ENCODE measurements around the gene MED25. TPM values are rescaled to one million over a fixed set of nuclear protein-coding genes. Genes with fewer than 3 reads are reported as not detected.
A peak's percentile ranks its signal among the peaks of the same experiment; 100 is the strongest.

MED25 gene
- total RNA-seq, 3 donors from 2014 or later, result 44.1 to 51.0 (median 47.2) TPM

DNA sequence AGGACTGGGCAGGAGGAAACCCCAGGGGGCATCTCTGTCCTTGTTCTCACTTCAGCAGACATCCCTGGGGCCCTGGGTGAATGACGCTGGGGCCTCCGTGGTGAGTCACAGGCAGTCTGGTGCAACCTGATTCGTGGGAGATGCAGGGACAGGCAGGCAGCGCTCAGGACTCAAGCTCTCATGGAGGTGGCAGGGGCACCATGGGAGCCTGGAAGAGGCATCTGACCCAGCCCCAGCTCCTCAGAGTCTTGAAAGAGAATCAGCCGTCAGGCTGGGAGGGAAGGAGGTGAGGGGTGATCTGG lies 18.9 kb downstream of the MED25 start:
- Mint-ChIP-seq H3K9me3 (no peaks in the 10 kb centered on the region), H3K27me3 (ENCODE audit: low read depth) (no peaks in the 10 kb centered on the region), H3K4me3 (no peak overlapping the region), H3K36me3 (ENCODE audit: insufficient read depth) (peaks cover 40% of the 10 kb centered on the region), H3K4me1 (ENCODE audit: low read depth) (no peaks in the 10 kb centered on the region)
- no peak for ATAC-seq
- DNase-seq, result no peak

DNA sequence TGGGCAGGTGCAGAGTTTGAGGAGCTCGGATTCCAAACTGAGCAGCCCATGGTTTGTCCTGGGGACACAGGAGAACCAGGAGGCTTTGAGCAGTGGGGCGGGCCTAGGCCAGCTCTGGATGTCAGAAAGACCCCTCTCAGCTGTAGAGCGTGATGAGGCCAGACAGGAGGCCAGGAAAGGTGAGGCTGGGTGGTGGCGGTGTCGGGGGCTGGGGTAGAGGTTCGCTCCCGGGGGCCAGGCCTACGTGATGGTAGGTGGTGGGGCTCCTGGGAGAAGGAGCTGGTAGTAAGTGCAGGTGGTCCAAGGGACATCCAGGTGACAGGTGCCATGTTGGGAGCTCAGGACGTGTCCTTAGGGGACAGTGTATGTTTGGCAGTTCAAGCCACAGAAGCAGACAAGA lies 19.3 kb downstream of the MED25 start:
- H3K4me1 Mint-ChIP-seq (ENCODE audit: low read depth), result no peaks in the 10 kb centered on the region
- ATAC-seq, result no peak
- H3K36me3 Mint-ChIP-seq (ENCODE audit: insufficient read depth), result peaks cover 36% of the 10 kb centered on the region

DNA sequence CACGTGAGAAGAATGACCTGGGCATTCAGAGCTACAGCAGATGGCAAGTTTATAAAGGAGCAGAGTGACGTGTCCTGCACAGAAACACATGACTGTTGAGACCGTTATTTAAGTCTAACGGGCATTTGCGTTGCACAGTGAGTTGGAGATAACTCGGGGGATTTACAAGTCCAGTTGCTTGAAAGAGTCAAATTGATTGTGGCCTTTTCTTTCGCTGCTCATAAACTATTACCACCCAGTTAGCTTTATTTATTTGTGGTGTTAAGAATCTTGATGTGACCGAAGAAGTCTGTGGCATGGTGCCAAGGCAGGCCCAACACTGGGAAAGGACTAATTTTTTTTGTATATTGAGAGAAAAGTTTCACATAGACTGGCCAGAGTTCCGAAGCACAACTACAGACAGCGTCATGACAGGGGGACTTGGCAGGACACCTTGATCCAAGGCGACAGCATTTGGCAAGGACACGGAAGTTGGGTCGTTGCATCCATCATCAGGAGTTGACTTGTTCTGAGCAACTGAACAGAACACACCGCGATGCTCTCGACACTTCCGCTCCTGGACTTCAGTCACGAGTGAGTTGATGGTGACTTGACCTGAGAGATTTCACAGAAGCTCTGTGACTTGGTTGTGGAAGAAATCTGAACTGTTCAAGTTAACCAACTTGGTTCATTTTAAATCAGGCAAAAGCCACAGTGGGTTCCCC lies 20.9 kb downstream of the MED25 start:
- no peaks in the 10 kb centered on the region for H3K4me1 Mint-ChIP-seq (ENCODE audit: low read depth)
- H3K4me3 Mint-ChIP-seq, result no peak overlapping the region
- no peaks in the 10 kb centered on the region for H3K27me3 Mint-ChIP-seq (ENCODE audit: low read depth)
- DNase-seq, result no peak
- peaks cover 27% of the 10 kb centered on the region for H3K36me3 Mint-ChIP-seq (ENCODE audit: insufficient read depth)
- no peaks in the 10 kb centered on the region for H3K9me3 Mint-ChIP-seq
- no peak for ATAC-seq

More for the DNA sequence above, 19.3 kb downstream of the MED25 start:
- DNase-seq, result no peak
- no peaks in the 10 kb centered on the region for H3K9me3 Mint-ChIP-seq
- H3K4me3 Mint-ChIP-seq, result no peak overlapping the region
- no peaks in the 10 kb centered on the region for H3K27me3 Mint-ChIP-seq (ENCODE audit: low read depth)

DNA sequence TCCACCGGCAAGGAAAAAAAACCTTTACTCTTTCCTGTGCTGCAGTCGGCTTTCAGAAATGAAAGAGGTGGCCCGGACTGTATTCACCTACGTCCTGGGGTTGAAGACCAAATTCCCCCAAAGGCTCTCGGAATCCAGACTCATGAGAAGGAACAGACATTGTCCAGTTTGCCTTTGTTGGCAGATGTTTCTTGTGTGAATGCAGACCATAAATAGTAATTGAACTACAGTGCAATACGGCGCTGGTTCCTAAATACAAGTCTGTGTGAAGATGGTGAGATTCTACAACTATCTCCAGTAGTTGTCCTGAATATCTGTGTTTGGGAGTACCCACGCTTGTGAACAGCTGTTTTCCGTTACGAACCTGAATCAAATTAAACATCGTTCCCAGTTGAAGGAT lies 21.6 kb downstream of the MED25 start:
- Mint-ChIP-seq H3K4me3 (no peak overlapping the region), H3K9me3 (no peaks in the 10 kb centered on the region), H3K36me3 (ENCODE audit: insufficient read depth) (peaks cover 26% of the 10 kb centered on the region), H3K27me3 (ENCODE audit: low read depth) (no peaks in the 10 kb centered on the region), H3K4me1 (ENCODE audit: low read depth) (no peaks in the 10 kb centered on the region)
- ATAC-seq (no peak), DNase-seq (no peak)

DNA sequence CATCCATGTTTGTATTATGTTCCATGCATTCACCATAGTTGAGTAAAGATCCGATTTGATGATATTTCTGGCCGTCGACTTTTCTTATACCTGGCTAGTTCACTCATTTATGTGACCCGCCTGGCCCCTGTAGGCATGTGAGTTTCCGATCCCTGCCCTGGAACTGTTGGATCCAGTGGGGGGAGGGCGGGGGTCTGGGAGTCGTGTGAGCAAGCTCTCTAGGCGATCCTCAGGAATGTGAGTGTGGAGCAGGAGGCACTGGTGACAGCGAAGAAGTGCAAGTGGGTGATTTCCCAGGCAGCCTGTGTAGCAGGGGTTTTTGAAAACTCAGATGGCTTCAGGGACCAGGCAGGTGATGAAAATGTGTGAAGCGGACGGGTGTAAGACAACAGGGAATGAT lies 22.2 kb downstream of the MED25 start:
- Mint-ChIP-seq H3K4me1 (ENCODE audit: low read depth) (no peaks in the 10 kb centered on the region), H3K36me3 (ENCODE audit: insufficient read depth) (peaks cover 23% of the 10 kb centered on the region), H3K27me3 (ENCODE audit: low read depth) (no peaks in the 10 kb centered on the region), H3K4me3 (no peak overlapping the region), H3K9me3 (no peaks in the 10 kb centered on the region)
- DNase-seq, result no peak
- no peak for ATAC-seq

DNA sequence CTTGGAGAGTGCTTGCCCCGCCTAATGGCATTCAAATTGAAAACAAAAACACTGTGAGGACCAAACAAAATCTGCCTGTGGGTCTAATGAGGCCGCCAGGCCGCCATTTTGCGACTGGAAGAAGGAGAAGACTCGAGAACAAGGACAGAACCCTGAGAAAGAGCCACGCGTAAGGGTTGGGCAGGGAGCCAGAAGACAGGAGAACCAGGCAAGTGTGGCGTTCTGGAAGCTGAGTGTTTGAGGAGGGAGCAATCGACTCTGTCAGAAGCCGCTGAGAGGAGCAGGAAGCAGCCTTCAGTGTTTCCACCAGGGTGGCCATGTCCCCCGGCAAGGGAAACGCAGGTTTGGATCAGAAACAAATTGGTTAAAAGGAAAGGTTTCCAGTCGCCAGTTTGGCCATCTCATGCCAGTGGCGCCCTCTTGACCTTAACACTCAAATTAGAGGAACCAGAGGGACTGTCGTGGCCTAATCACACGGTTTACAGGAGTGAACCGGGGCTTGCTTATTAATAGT lies 22.7 kb downstream of the MED25 start:
- DNase-seq (no peak), ATAC-seq (no peak)
- peaks cover 23% of the 10 kb centered on the region for H3K36me3 Mint-ChIP-seq (ENCODE audit: insufficient read depth)
- no peaks in the 10 kb centered on the region for H3K27me3 Mint-ChIP-seq (ENCODE audit: low read depth)
- no peak overlapping the region for H3K4me3 Mint-ChIP-seq
- H3K4me1 Mint-ChIP-seq (ENCODE audit: low read depth), result no peaks in the 10 kb centered on the region
- no peaks in the 10 kb centered on the region for H3K9me3 Mint-ChIP-seq

DNA sequence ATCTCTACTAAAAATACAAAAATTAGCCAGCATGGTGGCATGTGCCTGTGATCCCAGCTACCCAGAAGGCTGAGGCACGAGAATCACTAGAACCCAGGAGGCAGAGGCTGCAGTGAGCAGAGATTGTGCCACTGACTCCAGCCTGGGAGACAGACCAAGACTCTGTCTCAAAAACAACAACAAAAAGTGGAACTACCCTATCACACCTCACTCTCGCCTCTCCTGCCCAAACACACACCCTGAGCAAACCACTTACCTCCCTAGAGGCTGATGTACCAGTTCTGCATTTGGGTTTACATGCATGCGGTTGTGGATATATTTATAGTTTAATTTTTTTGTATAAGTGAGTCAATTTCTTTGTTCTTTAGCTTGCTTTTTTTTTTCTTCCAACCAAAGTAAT lies 25.2 kb downstream of the MED25 start:
- no peak for DNase-seq
- no peaks in the 10 kb centered on the region for H3K9me3 Mint-ChIP-seq
- H3K4me3 Mint-ChIP-seq, result no peak overlapping the region

DNA sequence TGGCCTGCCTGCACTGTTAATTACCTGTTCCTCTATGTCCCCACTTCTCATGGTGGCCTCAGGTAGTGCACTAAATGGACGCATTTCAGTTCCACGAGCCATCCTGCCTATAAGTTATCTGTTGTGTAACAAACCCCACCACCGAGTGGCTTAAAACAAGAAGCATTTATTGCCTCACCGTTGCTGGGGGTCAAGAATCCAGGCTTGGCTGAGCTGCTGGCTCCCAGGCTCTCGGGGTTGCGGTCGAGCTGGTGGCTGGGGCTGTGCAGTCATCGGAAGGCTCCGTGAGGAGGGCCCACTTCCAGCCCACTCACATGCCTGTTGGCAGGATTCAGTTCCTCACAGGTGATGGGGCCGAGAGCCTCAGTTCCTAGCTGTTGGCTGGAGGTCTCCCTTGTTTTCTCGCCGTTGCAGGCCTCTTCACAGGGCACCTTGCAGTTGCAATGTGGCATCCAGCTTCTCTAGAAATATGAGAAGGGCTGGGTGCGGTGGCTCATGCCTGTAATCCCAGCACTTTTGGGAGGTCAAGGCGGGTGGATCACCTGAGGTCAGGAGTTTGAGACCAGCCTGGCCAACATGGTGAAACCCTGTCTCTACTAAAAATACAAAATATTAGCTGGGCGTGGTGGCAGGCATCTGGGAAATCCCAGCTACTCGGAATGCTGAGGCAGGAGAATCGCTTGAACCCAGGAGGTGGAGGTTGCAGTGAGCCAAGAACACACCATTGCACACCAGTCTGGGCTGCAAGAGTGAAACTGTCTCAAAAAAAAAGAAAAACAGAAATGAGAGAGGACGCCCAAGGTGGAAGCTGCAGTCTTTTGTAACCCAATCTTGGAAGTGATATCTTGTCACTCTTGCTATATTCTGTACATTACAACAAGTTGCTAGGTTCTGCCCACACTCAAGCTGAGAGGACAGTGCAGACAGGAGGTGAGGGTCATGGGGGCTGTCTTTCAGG lies 26.3 kb downstream of the MED25 start:
- peaks cover 17% of the 10 kb centered on the region for H3K4me1 Mint-ChIP-seq (ENCODE audit: low read depth)
- H3K27me3 Mint-ChIP-seq (ENCODE audit: low read depth), result no peaks in the 10 kb centered on the region
- peaks cover 6% of the 10 kb centered on the region for H3K9me3 Mint-ChIP-seq
- H3K36me3 Mint-ChIP-seq (ENCODE audit: insufficient read depth), result peaks cover 5% of the 10 kb centered on the region
- H3K4me3 Mint-ChIP-seq, result no peak overlapping the region
- ATAC-seq (no peak), DNase-seq (no peak)

More for the DNA sequence above, 25.2 kb downstream of the MED25 start:
- Mint-ChIP-seq H3K4me1 (ENCODE audit: low read depth) (peaks cover 6% of the 10 kb centered on the region), H3K36me3 (ENCODE audit: insufficient read depth) (peaks cover 13% of the 10 kb centered on the region), H3K27me3 (ENCODE audit: low read depth) (no peaks in the 10 kb centered on the region)
- ATAC-seq, result no peak

DNA sequence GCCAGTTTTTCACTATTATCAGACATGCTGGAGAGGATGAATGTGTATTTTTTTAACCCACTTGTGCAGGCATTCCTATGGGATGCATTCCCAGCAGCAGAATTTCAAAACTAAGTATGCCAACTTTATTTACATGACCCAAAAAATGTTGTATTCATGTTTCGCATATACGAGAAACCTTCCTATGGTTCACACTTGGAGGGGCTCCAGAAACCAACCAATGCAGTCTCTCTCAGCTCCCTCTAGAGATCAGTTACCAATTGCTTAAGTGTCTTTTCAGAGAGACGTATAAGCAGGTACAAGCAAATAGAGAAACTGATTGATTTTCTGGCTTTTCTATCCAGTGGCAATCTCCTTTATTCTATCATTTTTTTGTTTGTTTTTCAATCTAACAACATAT lies 27.3 kb downstream of the MED25 start:
- peaks cover 25% of the 10 kb centered on the region for H3K4me1 Mint-ChIP-seq (ENCODE audit: low read depth)
- ATAC-seq (no peak), DNase-seq (no peak)
- H3K36me3 Mint-ChIP-seq (ENCODE audit: insufficient read depth), result peaks cover 5% of the 10 kb centered on the region
- peaks cover 6% of the 10 kb centered on the region for H3K9me3 Mint-ChIP-seq
- no peak overlapping the region for H3K4me3 Mint-ChIP-seq
- no peaks in the 10 kb centered on the region for H3K27me3 Mint-ChIP-seq (ENCODE audit: low read depth)

DNA sequence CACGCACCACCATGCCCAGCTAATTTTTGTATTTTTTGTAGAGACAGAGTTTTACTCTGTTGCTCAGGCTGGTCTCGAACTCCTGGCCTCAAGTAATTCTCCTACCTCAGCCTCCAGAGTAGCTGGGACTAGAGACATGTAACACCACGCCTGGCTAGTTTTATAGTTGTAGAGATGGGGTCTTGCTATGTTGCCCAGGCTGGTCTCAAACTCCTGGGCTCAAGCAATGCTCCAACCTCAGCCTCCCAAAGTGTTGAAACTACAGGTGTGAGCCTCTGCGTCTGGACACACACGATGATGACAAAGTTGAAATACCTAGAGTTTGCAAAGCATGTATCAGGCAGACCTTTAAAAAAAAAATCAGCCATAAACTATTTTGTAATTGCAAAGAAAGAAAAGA lies 28.3 kb downstream of the MED25 start:
- H3K9me3 Mint-ChIP-seq, result peaks cover 6% of the 10 kb centered on the region
- DNase-seq (no peak), ATAC-seq (no peak)
- H3K4me1 Mint-ChIP-seq (ENCODE audit: low read depth), result peaks cover 25% of the 10 kb centered on the region
- peaks cover 2% of the 10 kb centered on the region for H3K36me3 Mint-ChIP-seq (ENCODE audit: insufficient read depth)
- H3K4me3 Mint-ChIP-seq, result no peak overlapping the region
- no peaks in the 10 kb centered on the region for H3K27me3 Mint-ChIP-seq (ENCODE audit: low read depth)

DNA sequence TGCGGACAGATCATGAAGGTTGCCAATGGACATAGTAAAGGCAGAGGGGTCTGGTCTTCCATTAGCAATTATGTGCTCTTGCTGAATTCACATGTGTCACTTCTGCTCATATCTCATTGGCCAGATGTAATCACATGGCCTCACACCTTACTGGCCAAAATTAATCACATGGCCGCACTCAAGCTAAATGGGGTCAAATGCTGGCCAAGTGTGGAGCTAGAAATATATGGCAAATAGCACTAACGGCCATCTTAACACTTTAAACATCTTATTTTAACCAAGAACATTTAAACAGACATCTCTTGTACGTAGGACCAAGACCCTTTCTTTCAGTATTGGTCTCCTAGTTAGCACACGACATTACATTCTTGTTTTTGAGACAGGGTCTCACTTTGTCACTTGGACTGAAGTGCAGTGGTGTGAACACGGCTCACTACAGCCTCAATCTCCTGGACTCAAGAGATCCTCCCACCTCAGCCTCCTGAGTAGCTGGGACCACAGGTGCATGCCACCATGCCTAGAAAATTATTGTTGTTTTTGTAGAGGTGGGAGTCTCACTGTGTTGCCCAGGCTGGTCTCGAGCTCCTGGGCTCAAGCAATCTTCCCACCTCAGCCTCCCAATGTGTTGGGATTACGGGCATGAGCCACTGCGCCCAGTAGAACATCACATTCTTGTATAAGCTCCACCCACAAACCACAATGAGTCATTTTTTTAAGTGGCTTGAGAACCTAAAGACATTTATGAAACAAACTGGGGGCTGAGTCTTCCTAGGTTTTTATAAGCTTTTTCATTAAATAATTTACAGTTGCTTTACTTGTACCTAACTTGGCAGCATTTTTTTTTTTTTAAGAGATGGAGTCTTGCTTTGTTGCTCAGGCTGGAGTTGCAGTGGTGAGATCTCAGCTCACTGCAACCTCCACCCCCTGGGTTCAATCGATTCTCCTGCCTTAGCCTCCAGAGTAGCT lies 29.9 kb downstream of the MED25 start:
- Mint-ChIP-seq H3K27me3 (ENCODE audit: low read depth) (no peaks in the 10 kb centered on the region), H3K9me3 (peaks cover 6% of the 10 kb centered on the region), H3K4me1 (ENCODE audit: low read depth) (peaks cover 36% of the 10 kb centered on the region), H3K4me3 (no peak overlapping the region), H3K36me3 (ENCODE audit: insufficient read depth) (peaks cover 2% of the 10 kb centered on the region)
- DNase-seq (no peak), ATAC-seq (no peak)

DNA sequence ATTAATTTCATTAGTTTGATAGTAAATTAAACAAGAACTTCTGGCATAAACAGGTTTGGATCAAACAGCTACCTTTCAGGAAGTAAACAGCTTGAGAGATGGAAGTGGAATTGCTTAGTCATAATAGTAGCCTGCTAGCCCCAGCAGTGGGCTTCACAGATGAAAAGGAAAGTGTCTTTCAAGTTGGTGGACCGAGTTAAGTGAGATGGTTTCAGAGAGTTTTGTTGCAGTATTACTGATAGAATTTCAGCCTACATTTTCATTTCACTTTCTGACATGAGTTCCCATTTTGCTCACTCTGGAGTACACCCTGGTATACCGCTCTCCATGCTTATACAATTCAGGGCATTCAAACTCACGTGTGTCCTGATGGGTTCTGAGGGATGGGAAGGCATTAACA lies 30.8 kb downstream of the MED25 start:
- H3K36me3 Mint-ChIP-seq (ENCODE audit: insufficient read depth), result peaks cover 2% of the 10 kb centered on the region
- H3K9me3 Mint-ChIP-seq, result peaks cover 6% of the 10 kb centered on the region
- ATAC-seq, result no peak
- peaks cover 41% of the 10 kb centered on the region for H3K4me1 Mint-ChIP-seq (ENCODE audit: low read depth)
- H3K4me3 Mint-ChIP-seq, result peak overlapping the region; percentile 75
- no peak for DNase-seq
- no peaks in the 10 kb centered on the region for H3K27me3 Mint-ChIP-seq (ENCODE audit: low read depth)

DNA sequence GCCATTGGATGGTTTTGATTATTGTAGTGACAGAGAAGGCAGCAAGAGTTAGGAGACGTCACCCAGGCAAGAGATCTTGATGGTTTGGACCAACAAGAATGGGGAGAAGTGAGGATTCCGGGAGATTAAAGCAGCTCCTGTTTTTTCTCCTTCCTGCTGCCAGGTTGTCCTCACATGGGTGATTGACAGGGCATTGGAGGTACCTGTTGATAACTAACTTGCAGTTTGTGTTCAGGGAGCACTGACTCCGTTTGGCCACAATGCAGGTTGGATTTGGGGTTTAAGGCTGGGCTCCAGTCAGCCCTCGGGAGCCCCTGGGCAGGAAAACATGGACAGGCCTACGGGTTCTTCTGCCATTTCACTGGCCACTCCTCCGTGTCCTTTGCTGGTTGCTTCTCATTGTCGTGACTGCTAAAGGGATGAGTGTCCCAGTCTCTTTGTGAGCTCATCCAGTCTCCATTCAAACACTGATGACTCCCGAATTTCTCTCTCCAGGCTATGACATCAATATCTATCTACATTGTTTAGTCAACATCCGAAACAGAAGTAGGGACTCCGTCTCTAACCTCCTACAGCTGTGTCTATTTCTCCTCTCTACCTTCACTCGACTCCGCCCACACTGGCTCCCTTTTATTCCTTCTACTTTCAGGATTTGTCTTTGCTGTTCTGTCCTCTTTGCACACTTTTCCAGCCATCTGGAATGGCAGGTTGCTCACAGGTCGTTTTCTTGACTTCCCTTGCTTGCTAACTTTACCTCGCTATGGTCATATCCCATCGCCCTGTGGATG lies 31.5 kb downstream of the MED25 start:
- no peak for DNase-seq
- peaks cover 2% of the 10 kb centered on the region for H3K36me3 Mint-ChIP-seq (ENCODE audit: insufficient read depth)
- H3K9me3 Mint-ChIP-seq, result peaks cover 6% of the 10 kb centered on the region
- ATAC-seq, result no peak
- peak overlapping the region; percentile 88 for H3K4me3 Mint-ChIP-seq
- H3K27me3 Mint-ChIP-seq (ENCODE audit: low read depth), result no peaks in the 10 kb centered on the region
- peaks cover 41% of the 10 kb centered on the region for H3K4me1 Mint-ChIP-seq (ENCODE audit: low read depth)
